ENCODE data around the gene RYR2.

DNA sequence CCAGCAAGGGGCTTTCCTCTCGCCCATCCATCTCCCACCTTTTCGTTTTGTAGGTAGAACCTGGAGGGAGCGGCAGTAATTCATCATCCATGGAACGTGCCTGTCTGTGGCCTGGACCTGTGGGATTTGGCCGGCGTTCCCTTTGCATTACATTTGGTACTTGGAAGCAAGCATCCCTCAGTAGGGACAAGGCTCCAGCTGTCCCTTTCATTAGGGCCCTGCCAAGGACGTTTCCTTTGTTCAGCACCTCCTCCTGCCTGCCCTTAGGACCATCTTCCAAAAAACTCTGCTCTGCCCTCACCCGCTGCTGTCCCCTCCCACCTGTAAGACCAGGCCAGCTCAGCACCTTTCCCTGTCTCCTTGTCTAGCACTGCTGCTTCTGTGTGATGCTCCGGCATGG is 62.1 kb downstream of the RYR2 start:
- TF ChIP-seq POLR2AphosphoS5 (IDR thresholded peaks at IDR 0.05) (no peak), EP300 (IDR thresholded peaks at IDR 0.05; ENCODE audit: low read depth) (no peak), CTCF (IDR thresholded peaks at IDR 0.05) (no peak)
